ENCODE data around the gene PACSIN1.

- TF ChIP-seq SUZ12 (IDR thresholded peaks at IDR 0.05; ENCODE audit: extremely low read depth, insufficient read depth, insufficient read length) (no peak), YY1 (IDR thresholded peaks at IDR 0.05; ENCODE audit: insufficient read depth, insufficient read length) (no peak)
Measured at GRCh38 chr6:34555328-34555727, 89.5 kb downstream of the PACSIN1 start.
